Natural killer cell (primary cell): ENCODE measurements around the gene TANC1. TPM values are rescaled to one million over a fixed set of nuclear protein-coding genes. Genes with fewer than 3 reads are reported as not detected.

ENCODE experiments used
- ATAC-seq, 3 donors: fragments of 150-1000 bp in 2 of 3; fragments of 200-7000 bp in 1 of 3; cut with Tn5 transposase; 1 replicate in 1 of 3; 2 replicates in 2 of 3; pipeline ENCODE4 v1.10.0; 2021; ENCODE audit warnings: mild to moderate bottlenecking in 2 of 3, moderate library complexity in 2 of 3
- DNase-seq, 2 donors: peaks; one replicate each; pipeline versions ENCODE4 v3.0.0 to v3.0.0-alpha.2; 2013 to 2021; ENCODE audit warnings: mixed read lengths in 1 of 2
- H3K27ac ChIP-seq: one replicate; pipeline ENCODE4 v1.5.1; 2013; ENCODE audit warnings: mild to moderate bottlenecking, low read length
- H3K27me3 ChIP-seq: one replicate; pipeline ENCODE4 v1.6.1; 2013; ENCODE audit warnings: low read length; ENCODE audit not compliant: control insufficient read depth, insufficient read depth
- H3K36me3 ChIP-seq: one replicate; pipeline ENCODE4 v1.6.1; 2013; ENCODE audit warnings: low read length; ENCODE audit not compliant: control insufficient read depth, insufficient read depth
- H3K4me1 ChIP-seq: one replicate; pipeline ENCODE4 v1.6.1; 2013; ENCODE audit warnings: low read length; ENCODE audit not compliant: control insufficient read depth, insufficient read depth
- H3K4me3 ChIP-seq: one replicate; pipeline ENCODE4 v1.5.1; 2013; ENCODE audit warnings: low read length
- H3K9me3 ChIP-seq: one replicate; pipeline ENCODE4 v1.6.1; 2013; ENCODE audit warnings: low read length; ENCODE audit not compliant: control insufficient read depth, insufficient read depth
- H3K27ac Mint-ChIP-seq, 2 donors: one replicate each; pipeline ENCODE4 v1.8.0; 2022; ENCODE audit warnings: mild to moderate bottlenecking in 2 of 2, mixed read lengths in 2 of 2, moderate library complexity in 1 of 2
- H3K27me3 Mint-ChIP-seq, 2 donors: one replicate each; pipeline ENCODE4 v1.8.0; 2022; ENCODE audit warnings: low read depth in 2 of 2, mixed read lengths in 2 of 2
- H3K36me3 Mint-ChIP-seq: one replicate; pipeline ENCODE4 v1.8.0; 2022; ENCODE audit warnings: mixed read lengths
- H3K4me1 Mint-ChIP-seq, 2 donors: one replicate each; pipeline ENCODE4 v1.8.0; 2022; ENCODE audit warnings: mixed read lengths in 2 of 2
- H3K4me3 Mint-ChIP-seq: one replicate; pipeline ENCODE4 v1.8.0; 2022; ENCODE audit warnings: mild to moderate bottlenecking, moderate library complexity, mixed read lengths
- H3K9me3 Mint-ChIP-seq, 2 donors: one replicate each; pipeline ENCODE4 v1.8.0; 2022; ENCODE audit warnings: mixed read lengths in 2 of 2
- CTCF ChIP-seq: fragments of 200-600 bp; IDR thresholded peaks from one replicate; pipeline ENCODE4 v1.8.0; 2022; ENCODE audit warnings: antibody characterized with exemption
- WGBS: methylation state at CpG from one replicate; pipeline ENCODE4 v1.1.7; 2013; ENCODE audit warnings: missing lambda C conversion rate; ENCODE audit not compliant: insufficient coverage; 5-methylcytosine and 5-hydroxymethylcytosine counted together
- intact Hi-C: fragments of 100-400 bp; cut with micrococcal nuclease; formaldehyde crosslinking; loops from one replicate; pipeline ENCODE4 v1.14.2; 2022
- total RNA-seq, 4 donors: library from RNA; stranded (reverse); fragments of 120-200 nt in 1 of 4; gene quantifications; one replicate each; pipeline versions ENCODE4 v1.2.3 to v1.2.4, GENCODE V29; 2013 to 2022

TANC1 gene
- total RNA-seq, 3 donors from 2014 or later (not counting 1 experiment from before 2014, with no cell fraction given) = 0.82 to 4.2 (median 1.1) TPM

GRCh38 chr2:158999458-158999857 is 31.0 kb downstream of the TANC1 start:
- 41% methylated on average over 4 of the region's 4 CpGs for WGBS
- H3K36me3 Mint-ChIP-seq = no peaks in the 10 kb centered on the region
- H3K4me3 Mint-ChIP-seq = no peak overlapping the region
- intact Hi-C loops = no loop called here
- DNase-seq = no peak
- H3K4me1 ChIP-seq = no peaks in the 10 kb centered on the region
- H3K9me3 Mint-ChIP-seq = no peaks in the 10 kb centered on the region
- no peak for ATAC-seq
- H3K27ac ChIP-seq = no peak overlapping the region
- H3K36me3 ChIP-seq = no peaks in the 10 kb centered on the region
- H3K4me1 Mint-ChIP-seq = no peaks in the 10 kb centered on the region
- H3K27me3 Mint-ChIP-seq = no peaks in the 10 kb centered on the region
- no peaks in the 10 kb centered on the region for H3K9me3 ChIP-seq
- H3K27me3 ChIP-seq = no peaks in the 10 kb centered on the region
- TF ChIP-seq CTCF = no peak
- no peak overlapping the region for H3K27ac Mint-ChIP-seq
- no peak overlapping the region for H3K4me3 ChIP-seq

GRCh38 chr2:159000072-159000471 is 31.6 kb downstream of the TANC1 start:
- H3K27me3 ChIP-seq = no peaks in the 10 kb centered on the region
- H3K36me3 ChIP-seq = no peaks in the 10 kb centered on the region
- WGBS = 93% methylated on average over 8 of the region's 8 CpGs
- no peaks in the 10 kb centered on the region for H3K27me3 Mint-ChIP-seq
- no peaks in the 10 kb centered on the region for H3K9me3 Mint-ChIP-seq
- no peaks in the 10 kb centered on the region for H3K36me3 Mint-ChIP-seq
- ATAC-seq = no peak
- H3K9me3 ChIP-seq = peaks cover 5% of the 10 kb centered on the region
- intact Hi-C loops = no loop called here
- H3K4me1 ChIP-seq = no peaks in the 10 kb centered on the region
- no peaks in the 10 kb centered on the region for H3K4me1 Mint-ChIP-seq
- no peak for DNase-seq
- H3K27ac Mint-ChIP-seq = no peak overlapping the region
- no peak for TF ChIP-seq CTCF
- no peak overlapping the region for H3K27ac ChIP-seq
- no peak overlapping the region for H3K4me3 Mint-ChIP-seq
- no peak overlapping the region for H3K4me3 ChIP-seq

GRCh38 chr2:159002462-159003111 is 34.1 kb downstream of the TANC1 start:
- Histone ChIP-seq H3K4me3 (no peak overlapping the region), H3K27me3 (no peaks in the 10 kb centered on the region), H3K27ac (no peak overlapping the region), H3K9me3 (peaks cover 8% of the 10 kb centered on the region), H3K4me1 (no peaks in the 10 kb centered on the region), H3K36me3 (no peaks in the 10 kb centered on the region)
- Mint-ChIP-seq H3K36me3 (no peaks in the 10 kb centered on the region), H3K4me3 (no peak overlapping the region), H3K4me1 (no peaks in the 10 kb centered on the region), H3K27ac (no peak overlapping the region), H3K27me3 (peaks cover 0 to 3% of the 10 kb centered on the region in 2 donors), H3K9me3 (no peaks in the 10 kb centered on the region)
- intact Hi-C loops = no loop called here
- DNase-seq = no peak
- ATAC-seq = no peak
- TF ChIP-seq CTCF = no peak
- 63% methylated on average over 7 of the region's 7 CpGs for WGBS

GRCh38 chr2:159003555-159003954 is 35.1 kb downstream of the TANC1 start:
- H3K27ac ChIP-seq = no peak overlapping the region
- H3K27me3 ChIP-seq = no peaks in the 10 kb centered on the region
- WGBS = 96% methylated on average over 13 of the region's 13 CpGs
- no peak for TF ChIP-seq CTCF
- no peak overlapping the region for H3K4me3 ChIP-seq
- no peak for DNase-seq
- Mint-ChIP-seq H3K4me1 (no peaks in the 10 kb centered on the region), H3K27ac (no peak overlapping the region), H3K27me3 (peaks cover 0 to 3% of the 10 kb centered on the region in 2 donors), H3K36me3 (no peaks in the 10 kb centered on the region), H3K9me3 (no peaks in the 10 kb centered on the region), H3K4me3 (no peak overlapping the region)
- intact Hi-C loops = no loop called here
- H3K36me3 ChIP-seq = no peaks in the 10 kb centered on the region
- no peaks in the 10 kb centered on the region for H3K4me1 ChIP-seq
- ATAC-seq = no peak
- H3K9me3 ChIP-seq = peaks cover 8% of the 10 kb centered on the region
